DMS153 treated with DMSO at 0.1 percent for 48 hours (cell line): Measurements from ENCODE around the gene MRPL27.
"Not testable (repeated sequence)": the region's sequence is repeated elsewhere in the genome, so short reads cannot be mapped to it uniquely, and the experiment has no call there.

Experiments used
- DNase-seq: peaks from one replicate; lab custom pipeline; 2025; ENCODE audit not compliant: unreplicated experiment; lab: John Stamatoyannopoulos, UW

Gene MRPL27

DNA sequence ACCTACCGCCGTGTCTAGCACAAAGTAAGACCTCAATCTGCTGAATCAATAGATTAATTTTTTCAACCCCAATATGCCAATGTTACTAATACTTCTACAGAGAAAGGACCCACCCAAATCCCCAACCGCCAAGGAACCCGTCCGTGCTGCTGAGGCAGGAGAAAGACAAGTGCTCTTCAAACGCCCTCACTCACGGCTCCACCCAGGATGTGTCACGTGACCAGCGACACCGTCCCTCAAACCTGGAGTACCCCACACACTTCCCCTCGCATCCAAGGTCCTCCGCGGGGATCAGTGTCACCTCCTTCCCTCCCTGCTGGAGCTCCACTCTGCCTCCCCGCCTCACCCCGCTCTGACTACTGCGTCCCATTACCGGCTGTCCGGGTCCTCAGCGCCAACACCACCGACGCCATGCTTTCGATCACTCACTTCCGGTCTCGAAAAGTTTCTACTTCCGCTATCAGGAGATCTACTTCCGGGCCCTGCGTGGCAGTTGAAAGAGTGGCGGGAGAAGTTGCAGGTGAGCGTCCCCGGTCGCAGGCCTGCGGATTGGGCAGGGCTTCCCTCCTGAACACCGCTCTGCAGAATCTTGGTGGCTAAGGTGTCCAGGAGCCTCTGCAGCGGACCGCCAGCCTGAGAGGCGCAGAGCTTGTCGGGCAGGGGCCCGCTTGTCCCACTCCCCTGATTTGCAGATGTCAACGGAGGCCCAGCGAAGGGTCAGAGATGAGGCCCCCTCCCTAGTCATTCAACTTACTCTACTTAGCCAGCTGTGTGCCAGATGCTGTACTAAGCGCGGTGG, at the start of gene MRPL27, which contains the start of gene EME1:
MRPL27 (minus strand) TSS at position 427 of the 799 bp plus-strand sequence; CDS start at position 413, 14 bp downstream.
EME1 (plus strand) TSS at position 472 of the 799 bp plus-strand sequence. CDS start 1,980 bp downstream, outside the sequence.
- peak; percentile 90 for DNase-seq

DNA sequence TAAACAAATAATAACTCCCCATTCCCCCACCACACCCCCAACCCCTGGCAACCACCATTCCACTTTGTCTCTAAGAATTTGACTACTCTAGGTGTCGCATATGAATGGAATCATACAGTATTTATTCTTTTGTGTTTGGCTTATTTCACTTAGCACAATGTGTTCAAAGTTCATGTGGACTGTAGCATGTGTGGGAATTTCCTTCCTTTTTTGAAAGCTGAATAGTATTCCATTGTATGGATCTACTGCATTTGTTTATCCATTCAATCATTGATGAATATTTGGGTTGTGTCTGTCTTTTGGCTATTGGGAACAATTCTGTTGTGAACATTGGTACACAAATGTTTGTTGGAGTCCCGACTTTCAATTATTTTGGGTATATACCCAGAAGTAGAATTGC, 49.8 kb upstream of the MRPL27 start:
- DNase-seq, result no peak

- DNase-seq, result no peak
Observed at GRCh38 chr17:50421308-50422051, 48.5 kb upstream of the MRPL27 start.

- DNase-seq, result no peak
Observed at GRCh38 chr17:50420419-50421112, 47.6 kb upstream of the MRPL27 start.

- DNase-seq, result not testable (repeated sequence)
Observed at GRCh38 chr17:50419577-50419976, 46.6 kb upstream of the MRPL27 start.

- DNase-seq, result no peak
Observed at GRCh38 chr17:50414808-50415207, 41.8 kb upstream of the MRPL27 start.

GRCh38 chr17:50412188-50412732, 39.3 kb upstream of the MRPL27 start:
- no peak for DNase-seq

- no peak for DNase-seq
Observed at GRCh38 chr17:50407921-50408320, 34.9 kb upstream of the MRPL27 start.

DNA sequence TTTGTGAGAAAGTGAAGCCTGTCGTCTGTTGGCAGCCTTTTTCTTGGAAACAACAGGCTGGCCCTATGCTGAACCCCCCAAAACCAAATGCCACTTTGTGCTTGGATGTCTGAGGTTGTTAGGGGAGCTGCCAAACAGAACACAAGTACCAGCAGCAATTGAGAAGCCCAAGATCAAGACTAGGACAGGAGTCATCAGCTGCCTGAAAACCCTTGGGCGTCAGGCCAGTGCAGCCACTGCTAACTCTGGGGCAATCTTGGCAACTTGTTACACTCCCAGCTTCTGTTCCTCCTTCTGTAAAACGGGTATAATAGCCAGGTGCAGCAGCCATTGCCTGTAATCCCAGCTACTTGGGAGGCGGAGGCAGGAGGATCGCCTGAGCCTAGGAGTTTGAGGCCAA, 33.6 kb upstream of the MRPL27 start:
- DNase-seq, result no peak

GRCh38 chr17:50405351-50405750, 32.4 kb upstream of the MRPL27 start:
- not testable (repeated sequence) for DNase-seq

GRCh38 chr17:50399591-50399990, 26.6 kb upstream of the MRPL27 start:
- DNase-seq, result not testable (repeated sequence)

- DNase-seq, result not testable (repeated sequence)
Observed at GRCh38 chr17:50398672-50399071, 25.7 kb upstream of the MRPL27 start.

DNA sequence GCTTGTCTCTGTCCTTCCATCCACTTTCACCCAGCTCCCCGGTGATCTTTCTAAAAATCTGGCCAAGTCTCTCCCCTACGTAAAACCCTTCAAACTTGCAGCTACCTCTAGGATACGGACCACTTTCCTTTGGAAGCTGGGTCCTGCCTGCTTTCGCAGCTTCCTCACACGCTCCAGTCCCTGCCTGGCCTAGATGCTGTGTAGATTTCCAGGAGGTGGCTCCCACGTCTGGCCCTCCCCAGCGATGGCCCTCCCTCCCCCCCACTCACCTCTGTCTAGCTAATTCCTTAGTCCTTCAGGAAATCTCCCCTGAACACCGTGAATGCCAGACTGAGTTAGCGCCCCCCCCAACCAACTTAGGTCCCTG, 24.9 kb upstream of the MRPL27 start:
- no peak for DNase-seq

- peak; percentile 50 for DNase-seq
Observed at GRCh38 chr17:50397111-50397918, 24.3 kb upstream of the MRPL27 start, which contains the start of gene LRRC59. Gene LRRC59 (minus strand): TSS chr17:50397523. CDS start chr17:50397317, 206 bp downstream.

GRCh38 chr17:50396261-50397110, 23.5 kb upstream of the MRPL27 start:
- DNase-seq, result no peak

- DNase-seq, result no peak
Observed at GRCh38 chr17:50394711-50395110, 21.7 kb upstream of the MRPL27 start.

GRCh38 chr17:50393700-50394099, 20.7 kb upstream of the MRPL27 start:
- DNase-seq, result no peak

GRCh38 chr17:50392621-50393020, 19.6 kb upstream of the MRPL27 start:
- DNase-seq, result no peak

GRCh38 chr17:50389534-50389933, 16.6 kb upstream of the MRPL27 start:
- no peak for DNase-seq
